Upper lobe of left lung (tissue), 4 donors: ENCODE measurements around the gene RASAL1.

Experiments
- EP300 ChIP-seq, 4 donors: sonication (generic); formaldehyde crosslinking; IDR thresholded peaks; one replicate each; pipeline ENCODE4 v1.5.1; 2017; ENCODE audit warnings: antibody characterized with exemption in 4 of 4, control low read depth in 2 of 4
- POLR2A ChIP-seq, 4 donors: fragments of 450-650 bp; IDR thresholded peaks; one replicate each; pipeline ENCODE4 v1.5.1; 2016 to 2017; ENCODE audit warnings: antibody characterized with exemption in 4 of 4, mild to moderate bottlenecking in 2 of 4
- TF ChIP-seq, protein P1 (sequence below), 6 experiments: fragments of 450-650 bp in 4 of 6; fragments of 200-600 bp in 2 of 6; sonication (generic) in 2 of 6; IDR thresholded peaks; one replicate each; pipeline ENCODE4 v1.5.1; 2016 to 2019; ENCODE audit warnings: antibody characterized with exemption in 6 of 6

DNA sequence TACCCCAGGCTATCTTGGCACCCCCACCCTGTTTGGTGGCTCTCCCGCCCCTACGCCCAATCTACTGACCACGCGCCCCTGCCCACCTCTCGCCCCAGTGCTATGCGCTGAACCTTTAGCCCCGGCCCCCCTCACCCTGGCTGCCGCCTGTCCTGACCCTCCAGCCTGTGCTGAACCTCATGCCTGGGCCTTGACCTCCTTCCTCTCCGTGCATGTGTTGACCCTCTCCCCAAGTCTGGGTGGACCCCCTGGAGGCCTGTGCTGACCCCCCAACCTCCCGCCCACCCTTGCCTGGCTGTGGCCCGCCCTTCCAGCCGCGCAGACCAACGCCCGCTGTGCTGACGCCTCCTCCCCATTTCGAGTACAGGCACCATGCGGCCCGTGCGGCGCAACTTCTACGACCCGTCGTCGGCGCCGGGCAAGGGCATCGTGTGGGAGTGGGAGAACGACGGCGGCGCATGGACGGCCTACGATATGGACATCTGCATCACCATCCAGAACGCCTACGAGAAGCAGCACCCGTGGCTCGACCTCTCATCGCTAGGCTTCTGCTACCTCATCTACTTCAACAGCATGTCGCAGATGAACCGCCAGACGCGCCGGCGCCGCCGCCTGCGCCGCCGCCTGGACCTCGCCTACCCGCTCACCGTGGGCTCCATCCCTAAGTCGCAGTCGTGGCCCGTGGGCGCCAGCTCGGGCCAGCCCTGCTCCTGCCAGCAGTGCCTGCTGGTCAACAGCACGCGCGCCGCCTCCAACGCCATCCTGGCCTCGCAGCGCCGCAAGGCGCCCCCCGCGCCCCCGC, 58.3 kb downstream of the RASAL1 start:
- TF ChIP-seq, protein P1, sequence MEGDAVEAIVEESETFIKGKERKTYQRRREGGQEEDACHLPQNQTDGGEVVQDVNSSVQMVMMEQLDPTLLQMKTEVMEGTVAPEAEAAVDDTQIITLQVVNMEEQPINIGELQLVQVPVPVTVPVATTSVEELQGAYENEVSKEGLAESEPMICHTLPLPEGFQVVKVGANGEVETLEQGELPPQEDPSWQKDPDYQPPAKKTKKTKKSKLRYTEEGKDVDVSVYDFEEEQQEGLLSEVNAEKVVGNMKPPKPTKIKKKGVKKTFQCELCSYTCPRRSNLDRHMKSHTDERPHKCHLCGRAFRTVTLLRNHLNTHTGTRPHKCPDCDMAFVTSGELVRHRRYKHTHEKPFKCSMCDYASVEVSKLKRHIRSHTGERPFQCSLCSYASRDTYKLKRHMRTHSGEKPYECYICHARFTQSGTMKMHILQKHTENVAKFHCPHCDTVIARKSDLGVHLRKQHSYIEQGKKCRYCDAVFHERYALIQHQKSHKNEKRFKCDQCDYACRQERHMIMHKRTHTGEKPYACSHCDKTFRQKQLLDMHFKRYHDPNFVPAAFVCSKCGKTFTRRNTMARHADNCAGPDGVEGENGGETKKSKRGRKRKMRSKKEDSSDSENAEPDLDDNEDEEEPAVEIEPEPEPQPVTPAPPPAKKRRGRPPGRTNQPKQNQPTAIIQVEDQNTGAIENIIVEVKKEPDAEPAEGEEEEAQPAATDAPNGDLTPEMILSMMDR (IDR thresholded peaks at IDR 0.05), result no peak
- TF ChIP-seq EP300 (IDR thresholded peaks at IDR 0.05), result no peak
- TF ChIP-seq POLR2A (IDR thresholded peaks at IDR 0.05), result no peak
